ENCODE results near the gene VPS13A.
A peak's percentile ranks its signal among the peaks of the same experiment; 100 is the strongest.

Gene VPS13A

GRCh38 chr9:77420641-77421040, 243.3 kb downstream of the VPS13A start:
- Histone ChIP-seq H3K9ac (no peak overlapping the region), H3K36me3 (peaks cover 0 to 9% (median 2%) of the 10 kb centered on the region in 11 experiments; a peak in 6 of 22 replicates), H3K27ac (no peak overlapping the region), H4K20me1 (no peaks in the 10 kb centered on the region), H3K4me2 (no peak overlapping the region), H3K4me3 (no peak overlapping the region), H3K4me1 (peaks cover 0 to 8% (median 0%) of the 10 kb centered on the region in 10 experiments; a peak in 3 of 20 replicates), H3K9me3 (replicated peaks in 1 of 11) (no peaks in the 10 kb centered on the region), H3K27me3 (no peaks in the 10 kb centered on the region)
- TF ChIP-seq Cebpa-rat (IDR thresholded peaks at IDR 0.05) = no peak

DNA sequence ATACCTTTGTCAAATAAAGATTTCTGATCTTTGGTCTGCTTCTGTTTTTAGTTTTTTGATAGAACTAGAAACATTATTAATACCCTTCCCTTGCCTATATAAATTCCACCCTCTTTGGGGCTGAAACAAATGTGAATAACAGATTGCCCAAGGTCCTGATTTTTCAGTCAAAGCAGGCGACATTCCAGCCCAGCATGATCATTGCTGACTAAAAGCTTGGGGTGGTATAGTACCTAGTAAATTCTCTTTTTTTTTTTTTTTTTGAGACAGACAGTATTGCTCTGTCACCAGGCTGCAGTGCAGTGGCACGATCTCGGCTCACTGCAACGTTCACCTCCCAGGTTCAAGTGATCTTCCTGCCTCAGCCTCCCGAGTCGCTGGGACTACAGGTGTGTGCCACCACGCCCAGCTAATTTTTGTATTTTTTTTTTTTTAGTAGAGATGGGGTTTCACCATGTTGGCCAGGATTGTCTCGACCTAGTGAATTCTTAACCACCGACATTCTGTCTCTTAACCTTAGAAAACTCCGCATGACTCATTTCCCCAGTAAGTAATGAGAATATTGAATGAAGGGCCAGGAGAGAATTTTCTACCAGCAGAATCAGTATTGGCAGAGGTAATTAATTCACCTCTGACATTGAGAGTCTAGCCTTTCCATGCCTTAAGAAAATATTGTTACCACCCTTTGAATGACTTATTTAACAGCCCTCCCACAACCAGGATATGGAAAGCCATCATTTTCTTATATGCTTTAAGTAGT, 244.4 kb downstream of the VPS13A start:
- no peaks in the 10 kb centered on the region for H4K20me1 ChIP-seq
- no peak overlapping the region for H3K4me2 ChIP-seq
- H3K27me3 ChIP-seq = no peaks in the 10 kb centered on the region
- H3K27ac ChIP-seq = no peak overlapping the region
- H3K36me3 ChIP-seq = no peaks in the 10 kb centered on the region
- H3K9me3 ChIP-seq (replicated peaks in 1 of 11) = no peaks in the 10 kb centered on the region
- H3K9ac ChIP-seq = no peak overlapping the region
- peaks cover 0 to 13% (median 0%) of the 10 kb centered on the region in 10 experiments; a peak in 3 of 20 replicates for H3K4me1 ChIP-seq
- H3K4me3 ChIP-seq = no peak overlapping the region
- no peak for TF ChIP-seq Cebpa-rat (IDR thresholded peaks at IDR 0.05)

GRCh38 chr9:77422969-77423368, 245.6 kb downstream of the VPS13A start:
- H3K9ac ChIP-seq = no peak overlapping the region
- H3K9me3 ChIP-seq (replicated peaks in 1 of 11) = no peaks in the 10 kb centered on the region
- peaks cover 0 to 13% (median 0%) of the 10 kb centered on the region in 10 experiments; a peak in 3 of 20 replicates for H3K4me1 ChIP-seq
- H3K27ac ChIP-seq = no peak overlapping the region
- H3K27me3 ChIP-seq = no peaks in the 10 kb centered on the region
- H3K4me3 ChIP-seq = no peak overlapping the region
- peak in 1 of 11 experiments; percentile 37; a peak in 2 of 22 replicates for TF ChIP-seq Cebpa-rat (IDR thresholded peaks at IDR 0.05)
- no peaks in the 10 kb centered on the region for H4K20me1 ChIP-seq
- H3K36me3 ChIP-seq = no peaks in the 10 kb centered on the region
- no peak overlapping the region for H3K4me2 ChIP-seq

DNA sequence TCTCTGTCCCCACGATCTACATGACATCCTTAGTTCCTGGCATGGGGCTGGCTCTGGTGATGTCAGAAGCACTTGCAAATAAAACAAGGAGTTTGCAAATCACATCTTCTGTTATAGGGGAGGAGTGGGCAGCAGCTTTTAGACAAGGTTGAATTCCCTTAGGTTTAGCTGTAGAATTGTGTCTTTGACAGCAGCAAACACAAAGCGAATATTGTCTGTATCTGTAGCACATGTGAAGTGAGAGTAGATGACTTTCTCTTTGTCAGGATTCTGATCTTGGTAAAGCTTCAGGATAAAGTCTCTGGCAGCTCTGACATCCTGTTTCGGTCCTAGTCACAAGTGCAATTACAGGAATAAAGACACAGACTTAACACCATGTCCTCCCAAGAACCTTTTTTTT, 246.5 kb downstream of the VPS13A start:
- Histone ChIP-seq H4K20me1 (no peaks in the 10 kb centered on the region), H3K27ac (no peak overlapping the region), H3K9me3 (replicated peaks in 1 of 11) (no peaks in the 10 kb centered on the region), H3K4me1 (peaks cover 0 to 13% (median 0%) of the 10 kb centered on the region in 10 experiments; a peak in 3 of 20 replicates), H3K36me3 (no peaks in the 10 kb centered on the region), H3K27me3 (no peaks in the 10 kb centered on the region), H3K4me2 (no peak overlapping the region), H3K9ac (no peak overlapping the region), H3K4me3 (no peak overlapping the region)
- no peak for TF ChIP-seq Cebpa-rat (IDR thresholded peaks at IDR 0.05)

DNA sequence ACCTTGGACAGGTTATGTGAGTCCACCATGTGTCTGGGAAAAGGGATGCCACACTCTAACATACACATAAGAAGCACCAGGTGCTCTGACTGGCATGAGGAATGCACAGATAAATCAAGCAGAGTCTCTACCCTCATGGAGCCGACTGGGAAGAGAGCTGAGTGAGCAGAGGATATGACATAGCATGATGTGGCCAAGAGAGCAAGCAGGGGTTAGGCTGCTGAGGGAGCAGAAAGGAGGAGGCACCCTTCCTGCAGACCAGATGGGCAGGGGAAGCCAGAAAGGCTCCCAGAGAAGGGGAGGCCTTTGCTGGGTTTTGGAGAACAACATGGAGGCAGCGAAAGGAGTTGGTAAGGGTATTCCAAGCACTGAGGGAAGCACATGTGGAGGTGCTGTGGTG, 247.7 kb downstream of the VPS13A start:
- no peak for TF ChIP-seq Cebpa-rat (IDR thresholded peaks at IDR 0.05)
- H3K4me1 ChIP-seq = peaks cover 0 to 13% (median 0%) of the 10 kb centered on the region in 10 experiments; a peak in 3 of 20 replicates
- H3K27me3 ChIP-seq = no peaks in the 10 kb centered on the region
- H3K27ac ChIP-seq = no peak overlapping the region
- no peaks in the 10 kb centered on the region for H4K20me1 ChIP-seq
- H3K36me3 ChIP-seq = no peaks in the 10 kb centered on the region
- no peaks in the 10 kb centered on the region for H3K9me3 ChIP-seq (replicated peaks in 1 of 11)
- no peak overlapping the region for H3K4me3 ChIP-seq
- H3K9ac ChIP-seq = no peak overlapping the region
- peak overlapping the region in 2 of 11 experiments; percentile 11 to 31; a peak in 1 of 22 replicates for H3K4me2 ChIP-seq

- Histone ChIP-seq H3K27ac (no peak overlapping the region), H3K27me3 (no peaks in the 10 kb centered on the region), H3K9ac (no peak overlapping the region), H3K9me3 (replicated peaks in 1 of 11) (no peaks in the 10 kb centered on the region), H3K4me1 (peaks cover 0 to 13% (median 0%) of the 10 kb centered on the region in 10 experiments; a peak in 3 of 20 replicates), H3K4me3 (no peak overlapping the region), H3K36me3 (no peaks in the 10 kb centered on the region), H4K20me1 (no peaks in the 10 kb centered on the region), H3K4me2 (no peak overlapping the region)
- no peak for TF ChIP-seq Cebpa-rat (IDR thresholded peaks at IDR 0.05)
Measured at GRCh38 chr9:77426712-77427111, 249.4 kb downstream of the VPS13A start.

DNA sequence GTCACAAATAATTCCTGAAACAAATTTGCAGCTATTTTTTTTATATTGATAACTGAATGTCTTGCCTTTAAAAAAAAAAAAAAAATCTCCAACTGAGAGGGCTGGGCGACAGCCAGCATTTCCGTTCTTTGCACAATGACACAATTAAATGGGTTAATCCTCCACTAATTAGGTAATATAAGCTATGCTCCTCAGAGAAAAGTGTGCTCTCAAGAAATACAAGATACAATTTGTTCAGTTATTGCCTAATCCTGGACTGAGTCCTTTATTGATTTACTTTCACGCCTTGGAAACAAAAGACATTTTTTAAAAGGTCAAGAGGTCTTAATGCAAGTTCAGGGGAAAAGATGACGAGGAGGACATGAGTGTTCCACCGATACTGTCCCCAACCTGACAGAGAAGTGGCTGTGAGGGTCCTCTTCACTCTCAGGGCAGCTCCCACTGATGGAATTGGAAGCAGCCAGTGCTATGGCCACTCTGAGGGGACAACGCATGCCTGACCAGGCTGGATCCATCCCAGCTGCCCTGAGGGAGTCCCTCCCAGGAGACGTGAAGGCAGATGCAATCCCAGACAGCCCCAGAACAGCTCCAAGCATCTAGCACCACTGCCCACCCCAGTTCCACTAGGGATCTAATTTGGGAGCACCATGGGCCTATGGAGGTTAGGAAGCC, 250.1 kb downstream of the VPS13A start:
- Histone ChIP-seq H3K27ac (no peak overlapping the region), H3K36me3 (no peaks in the 10 kb centered on the region), H3K9ac (no peak overlapping the region), H3K4me3 (no peak overlapping the region), H3K4me1 (peaks cover 0 to 13% (median 0%) of the 10 kb centered on the region in 10 experiments; a peak in 3 of 20 replicates), H3K9me3 (replicated peaks in 1 of 11) (no peaks in the 10 kb centered on the region), H3K27me3 (no peaks in the 10 kb centered on the region), H3K4me2 (no peak overlapping the region), H4K20me1 (no peaks in the 10 kb centered on the region)
- no peak for TF ChIP-seq Cebpa-rat (IDR thresholded peaks at IDR 0.05)

- Histone ChIP-seq H3K9me3 (replicated peaks in 1 of 11) (no peaks in the 10 kb centered on the region), H4K20me1 (no peaks in the 10 kb centered on the region), H3K4me1 (peaks cover 0 to 10% (median 0%) of the 10 kb centered on the region in 10 experiments; a peak in 3 of 20 replicates), H3K4me2 (no peak overlapping the region), H3K27ac (no peak overlapping the region), H3K4me3 (no peak overlapping the region), H3K36me3 (no peaks in the 10 kb centered on the region), H3K9ac (no peak overlapping the region), H3K27me3 (no peaks in the 10 kb centered on the region)
- no peak for TF ChIP-seq Cebpa-rat (IDR thresholded peaks at IDR 0.05)
Measured at GRCh38 chr9:77429928-77430327, 252.6 kb downstream of the VPS13A start.

GRCh38 chr9:77432053-77432452, 254.7 kb downstream of the VPS13A start:
- H3K4me2 ChIP-seq = no peak overlapping the region
- no peak for TF ChIP-seq Cebpa-rat (IDR thresholded peaks at IDR 0.05)
- no peaks in the 10 kb centered on the region for H3K4me1 ChIP-seq

More at GRCh38 chr9:77432053-77432452, 254.7 kb downstream of the VPS13A start:
- H3K36me3 ChIP-seq = no peaks in the 10 kb centered on the region
- no peaks in the 10 kb centered on the region for H4K20me1 ChIP-seq
- H3K27me3 ChIP-seq = no peaks in the 10 kb centered on the region
- 0 out of 22 replicates have a peak overlapping the region, but pooled peaks of 1 of the 11 experiments have one; percentile 10 for H3K9ac ChIP-seq
- H3K27ac ChIP-seq = no peak overlapping the region
- no peaks in the 10 kb centered on the region for H3K9me3 ChIP-seq (replicated peaks in 1 of 11)
- no peak overlapping the region for H3K4me3 ChIP-seq
